Measurements from ENCODE around the gene TBC1D22A.

TBC1D22A gene

DNA sequence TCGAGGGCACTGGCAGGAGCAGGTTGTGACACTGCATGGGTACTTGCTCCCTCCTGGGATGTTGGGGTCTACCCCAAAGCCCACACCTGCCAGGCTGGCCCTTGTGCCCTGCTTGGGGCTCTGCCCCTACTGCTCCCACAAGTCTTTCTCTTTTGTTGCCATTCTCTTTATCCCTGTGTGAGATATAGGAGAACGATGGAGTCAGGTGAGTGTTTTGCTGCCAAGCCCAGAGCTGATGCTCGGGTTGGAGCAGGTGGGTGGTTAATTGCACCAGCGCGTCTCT is 292.6 kb downstream of the TBC1D22A start:
- no peaks in the 10 kb centered on the region for H3K36me3 Mint-ChIP-seq (ENCODE audit: low read depth)

GRCh38 chr22:47055461-47055860 is 293.0 kb downstream of the TBC1D22A start:
- Mint-ChIP-seq H3K4me1 (ENCODE audit: low read depth) (no peaks in the 10 kb centered on the region), H3K4me3 (no peak overlapping the region), H3K27me3 (ENCODE audit: low read depth) (no peaks in the 10 kb centered on the region), H3K36me3 (ENCODE audit: low read depth) (no peaks in the 10 kb centered on the region), H3K27ac (no peak overlapping the region), H3K9me3 (no peaks in the 10 kb centered on the region)

More for the DNA sequence above, 292.6 kb downstream of the TBC1D22A start:
- H3K27me3 Mint-ChIP-seq (ENCODE audit: low read depth): no peaks in the 10 kb centered on the region
- no peaks in the 10 kb centered on the region for H3K9me3 Mint-ChIP-seq
- no peak overlapping the region for H3K4me3 Mint-ChIP-seq
- no peak overlapping the region for H3K27ac Mint-ChIP-seq
- no peaks in the 10 kb centered on the region for H3K4me1 Mint-ChIP-seq (ENCODE audit: low read depth)

GRCh38 chr22:47055921-47056320 is 293.5 kb downstream of the TBC1D22A start:
- Mint-ChIP-seq H3K36me3 (ENCODE audit: low read depth) (no peaks in the 10 kb centered on the region), H3K4me1 (ENCODE audit: low read depth) (no peaks in the 10 kb centered on the region), H3K27ac (no peak overlapping the region)

GRCh38 chr22:47056361-47056760 is 293.9 kb downstream of the TBC1D22A start:
- Mint-ChIP-seq H3K4me1 (ENCODE audit: low read depth) (peaks cover under 1% of the 10 kb centered on the region), H3K27ac (no peak overlapping the region)

More at GRCh38 chr22:47055921-47056320, 293.5 kb downstream of the TBC1D22A start:
- Mint-ChIP-seq H3K27me3 (ENCODE audit: low read depth) (no peaks in the 10 kb centered on the region), H3K4me3 (no peak overlapping the region), H3K9me3 (no peaks in the 10 kb centered on the region)

DNA sequence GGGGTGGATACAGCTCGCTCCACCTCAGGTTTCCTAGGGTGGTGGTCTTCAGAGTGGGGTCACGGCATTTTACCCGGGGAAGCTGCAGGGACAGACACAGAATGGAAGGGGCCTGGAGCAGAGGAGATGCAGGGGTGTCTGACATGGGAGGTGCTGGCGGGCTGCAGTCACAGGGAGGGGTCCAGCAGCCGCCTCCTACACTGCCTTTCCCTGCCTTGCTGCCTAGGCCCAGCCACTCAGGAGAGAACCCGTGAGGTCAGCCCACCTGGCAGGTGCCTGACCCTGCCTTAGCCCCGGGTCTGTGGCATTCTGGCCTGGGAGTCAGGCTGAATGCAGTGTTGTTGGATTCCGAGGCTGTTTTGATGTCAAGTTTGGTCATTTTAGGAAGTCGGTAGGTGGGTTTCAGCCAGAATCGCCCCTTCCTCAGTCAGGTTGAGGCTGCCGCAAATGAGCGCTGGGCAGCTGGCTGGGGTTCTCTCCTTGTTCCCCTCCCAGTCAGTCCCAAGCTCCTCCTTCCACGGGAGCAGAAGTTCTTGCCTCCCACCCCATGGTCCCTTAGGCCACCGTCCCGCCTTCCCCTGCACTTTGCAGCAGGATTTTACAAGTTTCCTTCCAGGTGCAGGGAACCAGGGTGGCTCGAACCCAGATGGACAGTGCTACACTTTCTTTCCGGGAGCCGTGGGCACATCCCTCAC is 294.5 kb downstream of the TBC1D22A start:
- no peaks in the 10 kb centered on the region for H3K9me3 Mint-ChIP-seq
- H3K27ac Mint-ChIP-seq: no peak overlapping the region
- H3K4me3 Mint-ChIP-seq: no peak overlapping the region
- no peaks in the 10 kb centered on the region for H3K27me3 Mint-ChIP-seq (ENCODE audit: low read depth)
- peaks cover 2% of the 10 kb centered on the region for H3K4me1 Mint-ChIP-seq (ENCODE audit: low read depth)
- peaks cover 6% of the 10 kb centered on the region for H3K36me3 Mint-ChIP-seq (ENCODE audit: low read depth)

More at GRCh38 chr22:47056361-47056760, 293.9 kb downstream of the TBC1D22A start:
- H3K9me3 Mint-ChIP-seq: no peaks in the 10 kb centered on the region
- H3K36me3 Mint-ChIP-seq (ENCODE audit: low read depth): peaks cover 3% of the 10 kb centered on the region
- no peaks in the 10 kb centered on the region for H3K27me3 Mint-ChIP-seq (ENCODE audit: low read depth)
- no peak overlapping the region for H3K4me3 Mint-ChIP-seq

GRCh38 chr22:47057916-47058585 is 295.6 kb downstream of the TBC1D22A start:
- no peaks in the 10 kb centered on the region for H3K27me3 Mint-ChIP-seq (ENCODE audit: low read depth)
- H3K9me3 Mint-ChIP-seq: no peaks in the 10 kb centered on the region
- peaks cover 2% of the 10 kb centered on the region for H3K4me1 Mint-ChIP-seq (ENCODE audit: low read depth)
- no peak overlapping the region for H3K27ac Mint-ChIP-seq
- H3K36me3 Mint-ChIP-seq (ENCODE audit: low read depth): peaks cover 8% of the 10 kb centered on the region
- no peak overlapping the region for H3K4me3 Mint-ChIP-seq

GRCh38 chr22:47059076-47059475 is 296.6 kb downstream of the TBC1D22A start:
- H3K9me3 Mint-ChIP-seq: no peaks in the 10 kb centered on the region
- H3K27me3 Mint-ChIP-seq (ENCODE audit: low read depth): no peaks in the 10 kb centered on the region
- H3K4me1 Mint-ChIP-seq (ENCODE audit: low read depth): peaks cover 2% of the 10 kb centered on the region
- H3K4me3 Mint-ChIP-seq: no peak overlapping the region
- H3K36me3 Mint-ChIP-seq (ENCODE audit: low read depth): peaks cover 8% of the 10 kb centered on the region
- H3K27ac Mint-ChIP-seq: no peak overlapping the region

- Mint-ChIP-seq H3K4me3 (no peak overlapping the region), H3K36me3 (ENCODE audit: low read depth) (peaks cover 8% of the 10 kb centered on the region), H3K27ac (no peak overlapping the region), H3K9me3 (no peaks in the 10 kb centered on the region), H3K4me1 (ENCODE audit: low read depth) (peaks cover 2% of the 10 kb centered on the region), H3K27me3 (ENCODE audit: low read depth) (no peaks in the 10 kb centered on the region)
Observed at GRCh38 chr22:47059701-47060161, 297.3 kb downstream of the TBC1D22A start.

DNA sequence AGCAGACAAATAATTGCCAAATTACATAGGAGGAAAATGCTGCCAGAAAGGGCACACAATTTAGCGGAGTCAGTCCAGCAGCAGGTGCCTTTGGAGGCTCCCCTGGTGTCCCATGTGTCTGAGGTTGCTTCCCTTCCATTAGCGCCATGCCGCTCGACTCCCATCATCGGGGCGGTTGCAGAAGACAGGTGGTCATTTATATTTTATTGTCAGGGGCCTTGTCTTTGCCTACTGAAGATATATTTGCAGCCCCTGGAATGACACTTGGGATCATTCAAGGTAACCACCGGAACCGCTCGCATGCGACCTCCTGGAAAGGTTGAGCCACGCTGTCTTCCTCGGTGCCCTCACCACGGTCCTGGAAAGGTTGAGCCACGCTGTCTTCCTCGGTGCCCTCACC is 298.3 kb downstream of the TBC1D22A start:
- Mint-ChIP-seq H3K4me1 (ENCODE audit: low read depth) (peaks cover 2% of the 10 kb centered on the region), H3K9me3 (no peaks in the 10 kb centered on the region), H3K4me3 (no peak overlapping the region), H3K27me3 (ENCODE audit: low read depth) (no peaks in the 10 kb centered on the region), H3K27ac (no peak overlapping the region), H3K36me3 (ENCODE audit: low read depth) (peaks cover 8% of the 10 kb centered on the region)

DNA sequence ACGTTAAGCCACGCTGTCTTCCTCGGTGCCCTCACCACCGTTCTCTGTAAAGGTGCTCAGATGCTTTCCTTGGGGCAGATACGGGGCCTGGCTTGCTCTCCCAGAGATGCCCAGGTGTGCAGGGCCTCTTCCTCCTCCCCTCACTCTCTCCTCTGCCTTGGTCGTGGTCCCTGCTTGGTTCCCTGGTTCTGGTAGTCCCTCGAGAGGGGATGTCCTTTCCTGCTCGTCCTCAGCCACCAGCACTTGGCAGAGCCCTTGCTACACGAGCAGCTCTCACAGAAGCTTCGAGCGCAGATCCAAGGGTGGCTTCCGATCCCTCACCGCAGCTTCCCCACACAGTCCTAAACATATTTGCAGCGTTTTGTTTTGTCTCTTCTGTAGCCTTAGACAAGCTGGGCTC is 298.8 kb downstream of the TBC1D22A start:
- Mint-ChIP-seq H3K27me3 (ENCODE audit: low read depth) (no peaks in the 10 kb centered on the region), H3K9me3 (no peaks in the 10 kb centered on the region), H3K27ac (no peak overlapping the region), H3K4me1 (ENCODE audit: low read depth) (peaks cover 2% of the 10 kb centered on the region), H3K4me3 (no peak overlapping the region), H3K36me3 (ENCODE audit: low read depth) (peaks cover 8% of the 10 kb centered on the region)

- Mint-ChIP-seq H3K4me3 (no peak overlapping the region), H3K9me3 (no peaks in the 10 kb centered on the region), H3K4me1 (ENCODE audit: low read depth) (peaks cover 2% of the 10 kb centered on the region)
Observed at GRCh38 chr22:47062126-47062525, 299.7 kb downstream of the TBC1D22A start.

DNA sequence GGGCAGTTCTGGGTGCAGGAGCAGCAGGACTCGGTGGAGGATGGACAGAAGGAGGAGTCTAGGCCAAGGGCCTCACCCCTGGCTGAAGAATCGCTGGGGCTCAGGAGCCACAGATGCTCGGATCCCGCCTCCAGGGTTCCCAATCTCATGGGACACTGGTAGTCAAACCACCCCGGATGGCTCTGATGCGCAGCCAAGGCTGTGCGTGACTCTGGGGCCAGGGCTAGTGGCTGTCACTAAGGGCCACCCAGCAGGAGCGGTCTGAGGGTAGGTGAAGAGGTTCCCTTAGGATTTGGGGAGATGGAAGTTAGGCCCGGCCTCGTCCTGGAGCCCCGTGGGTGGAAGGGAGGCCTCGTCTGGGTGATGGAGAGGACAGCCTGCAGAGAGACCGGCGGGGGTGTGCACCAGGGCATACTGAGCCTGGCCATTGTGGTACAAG is 300.6 kb downstream of the TBC1D22A start:
- Mint-ChIP-seq H3K36me3 (ENCODE audit: low read depth) (peaks cover 8% of the 10 kb centered on the region), H3K27me3 (ENCODE audit: low read depth) (no peaks in the 10 kb centered on the region), H3K27ac (no peak overlapping the region)

More at GRCh38 chr22:47062126-47062525, 299.7 kb downstream of the TBC1D22A start:
- no peaks in the 10 kb centered on the region for H3K27me3 Mint-ChIP-seq (ENCODE audit: low read depth)
- H3K27ac Mint-ChIP-seq: no peak overlapping the region
- H3K36me3 Mint-ChIP-seq (ENCODE audit: low read depth): peaks cover 8% of the 10 kb centered on the region

GRCh38 chr22:47063606-47064005 is 301.2 kb downstream of the TBC1D22A start:
- peaks cover 10% of the 10 kb centered on the region for H3K4me1 Mint-ChIP-seq (ENCODE audit: low read depth)
- H3K9me3 Mint-ChIP-seq: no peaks in the 10 kb centered on the region
- H3K27me3 Mint-ChIP-seq (ENCODE audit: low read depth): no peaks in the 10 kb centered on the region
- no peak overlapping the region for H3K27ac Mint-ChIP-seq
- peaks cover 8% of the 10 kb centered on the region for H3K36me3 Mint-ChIP-seq (ENCODE audit: low read depth)
- no peak overlapping the region for H3K4me3 Mint-ChIP-seq

More for the DNA sequence above, 300.6 kb downstream of the TBC1D22A start:
- peaks cover 5% of the 10 kb centered on the region for H3K4me1 Mint-ChIP-seq (ENCODE audit: low read depth)
- H3K4me3 Mint-ChIP-seq: no peak overlapping the region
- H3K9me3 Mint-ChIP-seq: no peaks in the 10 kb centered on the region

- Mint-ChIP-seq H3K9me3 (no peaks in the 10 kb centered on the region), H3K36me3 (ENCODE audit: low read depth) (peaks cover 8% of the 10 kb centered on the region), H3K27ac (no peak overlapping the region), H3K4me1 (ENCODE audit: low read depth) (peaks cover 11% of the 10 kb centered on the region), H3K27me3 (ENCODE audit: low read depth) (no peaks in the 10 kb centered on the region), H3K4me3 (no peak overlapping the region)
Observed at GRCh38 chr22:47064016-47064415, 301.6 kb downstream of the TBC1D22A start.

DNA sequence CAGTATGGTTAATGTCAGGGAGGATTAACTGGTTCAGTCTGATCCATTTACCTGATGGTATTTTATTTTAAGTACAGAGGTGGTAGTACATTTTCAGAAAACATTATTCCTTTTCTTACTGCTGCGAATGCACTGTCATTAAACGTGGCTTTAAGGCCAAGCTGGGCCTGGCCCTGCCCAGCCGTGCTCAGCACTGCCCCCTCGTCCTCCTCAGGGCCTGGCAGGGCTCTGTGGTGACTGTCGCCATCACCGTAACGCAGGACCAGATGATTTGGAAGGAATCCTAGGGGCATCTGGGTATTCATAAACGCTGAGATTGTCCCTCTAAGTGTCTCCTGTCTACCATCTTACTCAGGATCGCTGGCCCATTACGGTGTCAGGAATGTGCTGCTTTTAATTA is 302.0 kb downstream of the TBC1D22A start:
- Mint-ChIP-seq H3K4me3 (no peak overlapping the region), H3K36me3 (ENCODE audit: low read depth) (peaks cover 8% of the 10 kb centered on the region)

More for the DNA sequence above, 302.0 kb downstream of the TBC1D22A start:
- H3K4me1 Mint-ChIP-seq (ENCODE audit: low read depth): peaks cover 11% of the 10 kb centered on the region
- no peak overlapping the region for H3K27ac Mint-ChIP-seq
- H3K27me3 Mint-ChIP-seq (ENCODE audit: low read depth): no peaks in the 10 kb centered on the region
- no peaks in the 10 kb centered on the region for H3K9me3 Mint-ChIP-seq

Data from T-helper 1 cell treated with Interleukin-12 subunit alpha and Interleukin-12 subunit beta and Interleukin-4 antibody, amounts not matched to agents 30 μg/mL and 1 μg/mL, for 36 hours (primary cell).